Mesendoderm (in vitro differentiated cells): ENCODE measurements around the gene FAHD2A. TPM values are rescaled to one million over a fixed set of nuclear protein-coding genes. Genes with fewer than 3 reads are reported as not detected.

Experiments used
- small RNA-seq: library from polyadenylated mRNA; stranded (forward); fragments of <200 nt; extraction: miRNeasy Mini kit (QIAGEN cat#:217004); gene quantifications from one replicate; pipeline ENCODE3, GENCODE V24; 2013; ENCODE audit not compliant: insufficient read depth

Gene FAHD2A

Small RNA genes within 50 kb of the gene (small RNA-seq; reads per million reads assigned to genes)
- not detected for gene AC133104.2
